Loucy (cell line): ENCODE measurements around the gene ADAMTS16.

ENCODE experiments used
- EZH2phosphoT487 ChIP-seq: fragments of 200-600 bp; IDR thresholded peaks from 2 replicates; pipeline ENCODE4 v1.6.1; 2018; ENCODE audit warnings: antibody characterized with exemption, mild to moderate bottlenecking, moderate library complexity, borderline replicate concordance
- TF ChIP-seq, protein P1 (sequence below): fragments of 200-600 bp; sonication (generic); conservative IDR thresholded peaks from 2 replicates; pipeline ENCODE4 v1.5.1; 2014; ENCODE audit warnings: mild to moderate bottlenecking, antibody characterized with exemption, low read length

DNA sequence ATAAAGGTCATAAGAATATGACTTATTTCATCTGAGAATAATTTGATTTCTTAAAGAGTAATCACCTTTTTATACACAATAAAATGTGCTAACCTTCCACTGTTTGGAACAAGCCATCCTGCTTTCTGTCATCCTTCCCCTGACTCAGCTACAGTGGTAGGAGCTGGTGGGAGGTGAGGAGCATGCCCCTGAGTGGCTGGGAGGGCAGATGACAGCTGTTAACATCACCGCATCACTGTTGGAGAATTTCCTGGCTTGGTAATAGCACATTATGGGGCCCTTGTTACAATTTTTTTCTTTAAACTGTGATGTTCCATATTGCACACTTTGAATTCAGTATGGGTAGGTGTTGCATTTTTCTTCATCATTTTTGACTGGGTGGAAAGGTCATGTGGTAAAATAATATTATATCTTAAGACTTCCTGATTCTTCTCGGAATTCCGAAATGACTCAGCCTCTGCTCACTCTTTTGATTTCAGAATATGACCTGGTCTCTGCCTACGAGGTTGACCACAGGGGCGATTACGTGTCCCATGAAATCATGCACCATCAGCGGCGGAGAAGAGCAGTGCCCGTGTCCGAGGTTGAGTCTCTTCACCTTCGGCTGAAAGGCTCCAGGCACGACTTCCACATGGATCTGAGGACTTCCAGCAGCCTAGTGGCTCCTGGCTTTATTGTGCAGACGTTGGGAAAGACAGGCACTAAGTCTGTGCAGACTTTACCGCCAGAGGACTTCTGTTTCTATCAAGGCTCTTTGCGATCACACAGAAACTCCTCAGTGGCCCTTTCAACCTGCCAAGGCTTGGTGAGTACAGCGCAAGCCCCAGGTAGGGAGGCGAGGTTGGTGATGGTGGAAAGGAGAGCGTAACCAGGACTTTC is 5.8 kb downstream of the ADAMTS16 start:
- TF ChIP-seq, protein P1, sequence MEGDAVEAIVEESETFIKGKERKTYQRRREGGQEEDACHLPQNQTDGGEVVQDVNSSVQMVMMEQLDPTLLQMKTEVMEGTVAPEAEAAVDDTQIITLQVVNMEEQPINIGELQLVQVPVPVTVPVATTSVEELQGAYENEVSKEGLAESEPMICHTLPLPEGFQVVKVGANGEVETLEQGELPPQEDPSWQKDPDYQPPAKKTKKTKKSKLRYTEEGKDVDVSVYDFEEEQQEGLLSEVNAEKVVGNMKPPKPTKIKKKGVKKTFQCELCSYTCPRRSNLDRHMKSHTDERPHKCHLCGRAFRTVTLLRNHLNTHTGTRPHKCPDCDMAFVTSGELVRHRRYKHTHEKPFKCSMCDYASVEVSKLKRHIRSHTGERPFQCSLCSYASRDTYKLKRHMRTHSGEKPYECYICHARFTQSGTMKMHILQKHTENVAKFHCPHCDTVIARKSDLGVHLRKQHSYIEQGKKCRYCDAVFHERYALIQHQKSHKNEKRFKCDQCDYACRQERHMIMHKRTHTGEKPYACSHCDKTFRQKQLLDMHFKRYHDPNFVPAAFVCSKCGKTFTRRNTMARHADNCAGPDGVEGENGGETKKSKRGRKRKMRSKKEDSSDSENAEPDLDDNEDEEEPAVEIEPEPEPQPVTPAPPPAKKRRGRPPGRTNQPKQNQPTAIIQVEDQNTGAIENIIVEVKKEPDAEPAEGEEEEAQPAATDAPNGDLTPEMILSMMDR, result no peak
- TF ChIP-seq EZH2phosphoT487, result no peak
